K562 (cell line): ENCODE measurements around the gene CLPSL2.

Experiments
- AFF4 ChIP-seq: sonication (generic); formaldehyde crosslinking; IDR thresholded peaks from 2 replicates; pipeline ENCODE4 v1.8.0; 2023; ENCODE audit warnings: mild to moderate bottlenecking, missing genetic modification reagents
- BMI1 ChIP-seq: fragments of 150-350 bp; IDR thresholded peaks from 2 replicates; pipeline ENCODE4 v1.6.1; 2014; ENCODE audit warnings: low read length
- FOXK1 ChIP-seq: sonication (generic); formaldehyde crosslinking; IDR thresholded peaks from 2 replicates; pipeline ENCODE4 v1.8.0; 2022; ENCODE audit warnings: missing genetic modification reagents, mild to moderate bottlenecking, borderline replicate concordance
- MCM7 ChIP-seq, 2 experiments: fragments of 450-650 bp; IDR thresholded peaks; 2 replicates each; pipeline ENCODE4 v1.6.1; 2016 to 2018
- MITF ChIP-seq: IDR thresholded peaks from 2 replicates; pipeline ENCODE4 v1.6.1; 2014; ENCODE audit warnings: antibody characterized with exemption
- PATZ1 ChIP-seq: fragments of 250-450 bp; sonication (Bioruptor Pico); IDR thresholded peaks from 2 replicates; pipeline ENCODE4 v1.5.0; 2020; ENCODE audit warnings: mild to moderate bottlenecking, borderline replicate concordance
- TAF15 ChIP-seq: fragments of 200-400 bp; formaldehyde crosslinking; IDR thresholded peaks from 2 replicates; pipeline ENCODE4 v1.6.1; 2017; ENCODE audit warnings: mild to moderate bottlenecking, low read depth, low read length, moderate library complexity
- ZNF780A ChIP-seq: fragments of 250-450 bp; sonication (Bioruptor Pico); IDR thresholded peaks from 2 replicates; pipeline ENCODE4 v1.5.0; 2021; ENCODE audit warnings: mild to moderate bottlenecking

GRCh38 chr6:35781290-35781689 lies 4.9 kb downstream of the CLPSL2 start:
- TF ChIP-seq MCM7 (IDR thresholded peaks at IDR 0.05): no peak
- no peak for TF ChIP-seq BMI1
- TF ChIP-seq AFF4: no peak
- TF ChIP-seq MITF: no peak
- TF ChIP-seq PATZ1 (CRISPR knock-in tag): no peak
- TF ChIP-seq FOXK1 (CRISPR knock-in tag): no peak
- TF ChIP-seq ZNF780A (CRISPR knock-in tag): no peak
- no peak for TF ChIP-seq TAF15
